ENCODE measurements around the gene IGF2.

IGF2 gene

GRCh38 chr11:2153581-2154194 lies 14.5 kb upstream of the IGF2 start:
- DNase-seq (ENCODE audit: low spot score): no peak

DNA sequence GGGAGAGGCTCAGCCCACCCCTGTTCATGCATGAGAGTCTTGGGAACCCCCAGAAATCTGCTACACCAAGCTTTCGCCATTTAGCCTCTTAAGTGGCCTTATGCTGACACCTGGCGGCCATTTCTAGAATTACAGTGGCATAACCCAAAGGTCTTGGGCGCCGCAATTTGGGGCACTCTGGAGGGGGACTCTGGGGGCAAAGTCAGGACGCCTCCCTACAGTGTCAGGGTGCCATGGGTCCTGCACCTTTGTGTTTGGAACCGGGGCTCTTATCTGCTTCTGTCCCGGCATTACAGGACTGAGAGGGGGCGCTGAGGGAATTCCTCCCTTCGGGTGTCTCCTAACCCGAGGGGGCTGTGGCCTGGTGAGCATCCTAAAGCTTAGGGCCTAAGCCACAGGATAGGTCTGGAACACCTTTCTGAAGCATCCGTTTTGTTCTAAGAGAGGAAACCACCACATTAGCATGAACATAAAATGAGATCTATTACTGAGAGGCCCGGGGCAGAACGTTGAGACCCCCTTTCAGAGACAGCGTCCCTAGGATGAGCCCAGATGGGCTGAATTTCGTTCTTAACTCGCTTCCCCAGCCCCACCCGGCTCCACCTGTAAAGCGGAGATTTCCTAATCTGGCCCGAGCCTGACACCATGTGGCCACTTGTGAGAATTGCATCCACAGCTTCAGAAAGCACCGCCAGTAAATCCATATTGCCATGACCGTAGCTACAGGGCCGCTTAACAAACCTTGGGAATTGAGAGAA lies 12.5 kb upstream of the IGF2 start:
- peak; percentile 54 for DNase-seq (ENCODE audit: low spot score)

- DNase-seq (ENCODE audit: low spot score): no peak
These were observed 11.0 kb upstream of the IGF2 start for GRCh38 chr11:2149864-2150847.

DNA sequence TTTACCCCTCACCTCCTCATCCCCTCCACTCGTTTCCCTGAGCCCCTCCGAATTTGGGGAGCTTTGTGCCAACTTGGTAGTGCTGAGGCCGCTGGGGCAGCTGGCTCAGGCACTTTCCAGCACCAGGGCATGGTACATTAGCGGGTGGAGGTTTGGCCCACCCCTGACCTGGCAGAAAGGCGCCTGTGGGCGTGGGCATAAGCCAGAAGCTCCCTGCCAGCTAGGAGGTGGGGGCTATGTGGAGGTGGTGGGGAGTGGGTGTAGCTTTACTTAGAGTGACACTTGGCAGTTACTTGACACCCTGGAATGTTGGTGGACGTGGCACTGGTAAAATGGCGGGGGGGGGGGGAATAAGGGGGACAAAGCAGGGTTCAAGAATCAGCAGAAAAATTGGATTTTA lies 10.3 kb upstream of the IGF2 start:
- DNase-seq (ENCODE audit: low spot score): no peak

DNA sequence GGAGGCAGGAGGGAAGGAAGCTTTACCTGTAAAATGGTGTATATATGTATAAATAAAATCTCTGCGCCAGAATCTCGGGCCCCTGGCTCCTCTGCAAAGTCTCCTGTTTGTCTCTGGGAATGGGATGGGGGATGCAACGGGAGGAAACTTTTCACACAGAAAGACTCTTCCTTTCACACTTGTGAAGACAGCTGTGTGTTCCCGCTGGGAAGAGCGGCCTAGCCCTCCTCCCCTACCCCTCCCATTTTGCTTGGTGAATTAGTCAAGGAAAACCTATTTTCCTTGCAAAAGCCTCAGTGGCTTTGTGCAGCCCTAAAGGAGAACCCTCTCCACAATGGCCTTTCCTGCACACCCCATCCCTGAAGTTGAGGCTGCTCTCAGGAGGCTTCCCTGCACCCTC lies 9.4 kb upstream of the IGF2 start:
- DNase-seq (ENCODE audit: low spot score): no peak

- DNase-seq (ENCODE audit: low spot score): no peak
These were observed 8.2 kb upstream of the IGF2 start for GRCh38 chr11:2147391-2147790.

- no peak for DNase-seq (ENCODE audit: low spot score)
These were observed 6.9 kb upstream of the IGF2 start for GRCh38 chr11:2146051-2146450.

DNA sequence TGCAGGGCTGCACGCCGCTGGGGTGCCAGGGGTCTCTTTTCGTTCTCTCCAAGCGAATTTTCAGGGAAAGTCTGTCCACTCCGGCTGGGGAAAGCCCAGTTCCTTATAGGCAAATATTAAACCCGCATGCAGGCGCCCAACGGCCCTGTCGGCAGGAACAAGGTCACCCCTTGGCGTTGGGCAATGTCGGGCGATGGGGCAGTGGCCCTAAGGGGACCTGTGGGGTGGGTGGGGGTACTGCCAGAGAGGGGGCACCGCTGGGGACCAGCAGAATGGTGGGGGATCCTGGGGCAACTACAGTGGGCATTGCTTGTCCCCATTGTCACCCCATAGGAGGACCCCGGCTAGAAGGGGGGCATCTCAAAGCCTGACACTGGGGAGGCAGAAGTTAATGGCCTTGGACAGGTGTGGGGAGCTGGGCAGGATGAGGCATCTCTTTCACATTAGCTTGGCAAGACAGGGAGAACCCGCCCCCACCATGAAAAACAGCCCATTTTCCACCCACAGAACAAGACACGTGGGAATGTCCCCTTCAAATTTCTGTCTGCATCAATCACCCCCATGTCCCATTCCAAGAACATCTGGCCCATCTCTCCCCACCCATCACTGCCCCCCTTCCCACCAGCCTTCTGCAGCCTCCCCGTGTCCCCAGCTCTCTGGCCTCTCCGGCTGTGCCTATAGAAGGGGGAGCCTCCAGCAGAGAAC lies 5.5 kb upstream of the IGF2 start:
- DNase-seq (ENCODE audit: low spot score): no peak

GRCh38 chr11:2143799-2144543 lies 4.8 kb upstream of the IGF2 start:
- no peak for DNase-seq (ENCODE audit: low spot score)

GRCh38 chr11:2143477-2143798 lies 4.2 kb upstream of the IGF2 start:
- DNase-seq (ENCODE audit: low spot score): no peak

GRCh38 chr11:2142762-2143202 lies 3.6 kb upstream of the IGF2 start:
- DNase-seq (ENCODE audit: low spot score): no peak

- DNase-seq (ENCODE audit: low spot score): no peak
These were observed 3.1 kb upstream of the IGF2 start for GRCh38 chr11:2142300-2142759.

DNA sequence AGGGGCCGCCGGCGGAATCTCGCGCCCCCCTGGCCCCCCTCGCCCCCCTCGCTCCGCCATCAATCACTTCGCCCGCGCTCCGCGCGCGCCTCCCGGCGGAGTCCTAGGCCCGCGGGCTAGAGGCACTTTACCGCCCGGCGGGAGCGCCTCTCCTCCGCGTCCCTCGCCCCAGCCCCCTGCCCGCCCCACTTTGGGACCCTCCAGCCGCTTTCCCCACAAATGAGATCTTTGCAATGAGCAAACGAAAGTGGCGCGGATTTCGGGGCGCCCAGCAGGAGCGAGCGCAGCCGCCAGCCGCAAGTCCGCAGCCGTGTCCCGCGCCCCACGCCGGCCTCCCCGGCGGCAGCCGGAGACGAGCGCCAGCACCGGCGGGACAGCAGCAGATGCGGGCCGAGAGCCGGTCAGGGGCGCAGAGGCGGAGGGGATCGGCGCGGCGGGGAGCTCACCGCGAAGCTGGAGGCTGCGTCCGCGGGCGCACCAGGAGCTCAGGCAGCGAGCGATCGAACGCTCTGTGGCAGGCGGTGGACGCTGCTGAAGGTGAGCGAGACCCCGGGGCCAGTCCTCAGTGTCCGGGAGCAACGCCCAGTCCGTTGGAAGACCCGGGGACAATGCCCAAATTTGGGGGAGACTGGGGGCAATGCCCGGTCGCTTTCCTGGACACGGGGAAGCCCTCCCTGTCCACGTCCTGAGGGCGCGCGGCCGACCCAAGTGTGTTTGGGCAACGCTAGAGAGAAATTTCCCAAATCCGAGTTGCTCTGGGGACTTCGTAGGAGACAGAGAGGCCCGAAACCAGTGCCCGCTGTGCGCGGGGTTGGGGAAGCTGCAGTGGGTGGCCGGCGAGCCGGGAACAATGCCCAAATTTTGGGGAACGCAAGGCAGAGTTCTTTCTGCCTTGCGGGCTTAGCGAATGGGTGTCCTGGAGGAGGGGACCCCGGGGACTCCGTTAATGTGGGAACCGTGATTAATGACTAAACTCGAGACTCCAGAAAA lies 1.5 kb upstream of the IGF2 start:
- no peak for DNase-seq (ENCODE audit: low spot score)

- DNase-seq (ENCODE audit: low spot score): no peak
These were observed 590 bp upstream of the IGF2 start for GRCh38 chr11:2139621-2140337.

DNA sequence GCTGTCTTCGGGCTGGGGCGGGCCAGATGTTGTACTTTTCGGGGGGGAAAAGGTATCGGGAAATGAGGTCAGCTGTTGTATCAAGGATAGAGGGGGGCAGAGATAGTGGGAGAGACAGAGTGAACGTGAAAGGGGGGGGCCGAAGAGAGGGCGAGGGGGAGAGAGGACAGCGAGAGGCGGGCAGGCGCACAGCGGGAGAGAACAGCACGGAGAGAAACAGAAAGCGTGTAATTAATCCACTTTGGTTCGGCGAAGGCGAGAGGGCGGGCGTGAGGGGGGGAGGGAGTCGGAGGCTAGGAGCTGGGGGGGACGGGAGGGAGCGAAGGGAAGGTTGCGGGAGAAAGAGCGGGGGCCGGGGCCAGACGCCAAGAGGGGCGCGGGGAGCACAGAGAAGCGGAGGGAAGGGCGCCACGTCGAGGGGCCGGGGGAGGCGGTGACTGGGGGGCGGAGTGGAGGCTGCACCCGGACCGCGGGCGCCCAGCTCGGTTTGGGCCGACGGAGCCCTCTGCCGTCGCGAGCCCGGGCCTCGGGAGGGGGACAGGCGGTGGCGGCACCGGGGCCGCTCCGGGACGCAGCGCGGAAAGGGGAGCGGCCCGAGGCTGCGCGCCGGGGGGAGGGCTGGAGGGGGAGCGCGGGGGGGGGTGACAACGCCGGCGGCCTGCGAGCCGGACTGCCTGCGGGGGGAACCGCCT lies 612 bp downstream of the IGF2 start:
- no peak for DNase-seq (ENCODE audit: low spot score)

DNA sequence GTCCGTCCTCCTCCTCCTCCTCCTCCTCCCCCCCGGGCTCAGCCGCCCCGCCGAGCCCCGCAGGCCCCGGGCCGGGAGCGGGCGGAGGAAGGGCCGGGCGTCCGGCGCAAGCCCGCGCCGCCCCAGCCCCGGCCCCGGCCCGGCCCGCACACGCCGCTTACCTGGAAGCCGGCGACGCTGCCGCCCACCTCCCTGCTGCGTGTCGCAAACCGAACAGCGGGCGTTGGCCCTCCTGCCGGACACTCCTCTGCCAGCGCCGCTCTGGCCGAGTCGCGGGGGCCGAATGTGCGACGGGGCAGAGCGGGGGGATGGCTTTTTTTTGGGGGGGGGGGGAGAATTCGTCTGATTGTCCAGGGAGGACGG lies 1.1 kb downstream of the IGF2 start:
- DNase-seq (ENCODE audit: low spot score): no peak

- no peak for DNase-seq (ENCODE audit: low spot score)
These were observed 1.8 kb downstream of the IGF2 start for GRCh38 chr11:2137202-2138067.

DNA sequence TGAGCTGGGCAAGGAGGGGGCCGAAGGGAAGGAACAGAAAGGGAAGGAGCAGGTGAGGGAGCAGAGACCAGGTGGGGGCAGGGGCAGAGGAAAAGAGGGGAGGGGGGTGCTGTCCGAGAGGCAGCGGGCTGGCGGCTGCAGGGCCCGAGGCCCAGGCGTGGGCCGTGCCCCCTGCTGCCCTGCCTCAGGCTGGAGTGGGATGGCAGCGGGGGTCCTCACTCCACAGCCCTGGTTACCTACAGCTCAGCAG lies 2.3 kb downstream of the IGF2 start:
- no peak for DNase-seq (ENCODE audit: low spot score)
